Skeletal muscle satellite cell (primary cell): ENCODE measurements around the gene TMPRSS11F.

ENCODE experiments used
- H3K27me3 ChIP-seq: 2 replicates; pipeline ENCODE4 v1.7.0; 2013; ENCODE audit warnings: low read length; ENCODE audit not compliant: control insufficient read depth, insufficient read depth
- H3K36me3 ChIP-seq: 2 replicates; pipeline ENCODE4 v1.7.0; 2013; ENCODE audit warnings: mild to moderate bottlenecking, control low read depth, low read length; ENCODE audit not compliant: insufficient read depth
- H3K4me1 ChIP-seq: 2 replicates; pipeline ENCODE4 v1.7.0; 2013; ENCODE audit warnings: low read length; ENCODE audit not compliant: control insufficient read depth, insufficient read depth
- H3K4me2 ChIP-seq: 2 replicates; pipeline ENCODE4 v1.7.0; 2013; ENCODE audit warnings: mild to moderate bottlenecking, low read length
- H3K4me3 ChIP-seq: 2 replicates; pipeline ENCODE4 v1.7.0; 2013; ENCODE audit warnings: low read length
- H3K9ac ChIP-seq: 2 replicates; pipeline ENCODE4 v1.7.0; 2013; ENCODE audit warnings: mild to moderate bottlenecking, low read depth, low read length, moderate library complexity
- H3K9me3 ChIP-seq: replicated peaks from 2 replicates; pipeline ENCODE4 v1.7.0; 2013; ENCODE audit warnings: mild to moderate bottlenecking, control low read depth, low read length

Gene TMPRSS11F

DNA sequence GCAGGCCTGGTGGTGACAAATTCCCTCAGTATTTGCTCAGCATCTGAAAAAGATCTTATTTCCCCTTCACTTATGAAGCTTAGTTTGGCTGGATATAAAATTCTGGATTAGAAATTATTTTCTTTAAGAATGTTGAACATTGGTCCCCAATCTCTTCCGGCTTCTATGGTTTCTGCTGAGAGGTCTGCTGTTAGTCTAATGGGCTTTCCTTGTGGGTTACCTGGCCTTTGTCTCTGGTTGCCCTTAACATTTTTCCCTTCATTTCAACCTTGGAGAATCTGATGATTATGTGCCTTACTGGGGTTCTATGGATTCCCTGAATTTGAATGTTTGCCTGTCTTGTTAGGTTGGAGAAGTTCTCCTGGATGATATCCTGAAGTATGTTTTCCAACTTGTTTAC, 17.4 kb upstream of the TMPRSS11F start:
- Histone ChIP-seq H3K4me2 (no peak overlapping the region), H3K4me1 (no peaks in the 10 kb centered on the region), H3K36me3 (no peaks in the 10 kb centered on the region), H3K4me3 (no peak overlapping the region), H3K9me3 (no peaks in the 10 kb centered on the region), H3K9ac (no peak overlapping the region), H3K27me3 (no peaks in the 10 kb centered on the region)

DNA sequence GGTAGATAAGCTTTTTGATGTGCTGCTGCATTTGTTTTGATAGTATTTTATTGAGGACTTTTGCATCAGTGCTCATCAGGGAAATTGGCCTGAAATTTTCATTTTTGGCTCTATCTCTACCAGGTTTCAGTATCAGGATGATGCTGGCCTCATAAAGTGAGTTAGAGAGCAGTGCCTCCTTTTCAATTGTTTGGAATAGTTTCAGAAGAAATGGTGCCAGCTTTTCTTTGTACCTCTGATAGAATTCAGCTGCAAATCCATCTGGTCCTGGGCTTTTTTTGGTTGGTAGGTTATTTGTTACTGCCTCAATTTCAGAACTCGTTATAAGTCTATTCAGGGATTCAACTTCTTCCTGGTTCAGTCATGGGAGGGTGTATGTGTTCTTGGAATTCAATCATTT, 15.6 kb upstream of the TMPRSS11F start:
- H3K4me2 ChIP-seq, result no peak overlapping the region
- no peaks in the 10 kb centered on the region for H3K9me3 ChIP-seq
- H3K36me3 ChIP-seq, result no peaks in the 10 kb centered on the region
- H3K4me1 ChIP-seq, result no peaks in the 10 kb centered on the region
- no peaks in the 10 kb centered on the region for H3K27me3 ChIP-seq
- H3K9ac ChIP-seq, result no peak overlapping the region
- no peak overlapping the region for H3K4me3 ChIP-seq

DNA sequence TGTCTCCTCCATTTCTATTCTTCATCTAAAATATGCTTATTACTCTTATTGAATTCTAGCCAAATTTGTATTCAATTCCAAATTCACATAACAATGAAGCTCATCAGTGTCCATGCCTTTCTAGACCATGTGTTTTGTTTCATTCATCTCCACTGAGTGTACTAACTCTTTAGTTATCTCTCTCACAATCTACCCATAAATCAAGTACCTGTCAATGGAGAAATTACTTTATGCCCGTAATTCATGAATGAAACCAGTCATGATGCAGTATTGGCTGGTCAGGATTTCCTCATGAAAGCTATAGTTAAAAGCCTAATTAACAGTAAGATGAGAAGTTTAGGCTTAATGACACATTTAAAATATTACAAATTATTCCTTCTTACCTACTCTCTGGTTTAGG, 12.2 kb upstream of the TMPRSS11F start:
- Histone ChIP-seq H3K4me2 (no peak overlapping the region), H3K4me3 (no peak overlapping the region), H3K9ac (no peak overlapping the region), H3K4me1 (no peaks in the 10 kb centered on the region), H3K9me3 (no peaks in the 10 kb centered on the region), H3K36me3 (no peaks in the 10 kb centered on the region), H3K27me3 (no peaks in the 10 kb centered on the region)

DNA sequence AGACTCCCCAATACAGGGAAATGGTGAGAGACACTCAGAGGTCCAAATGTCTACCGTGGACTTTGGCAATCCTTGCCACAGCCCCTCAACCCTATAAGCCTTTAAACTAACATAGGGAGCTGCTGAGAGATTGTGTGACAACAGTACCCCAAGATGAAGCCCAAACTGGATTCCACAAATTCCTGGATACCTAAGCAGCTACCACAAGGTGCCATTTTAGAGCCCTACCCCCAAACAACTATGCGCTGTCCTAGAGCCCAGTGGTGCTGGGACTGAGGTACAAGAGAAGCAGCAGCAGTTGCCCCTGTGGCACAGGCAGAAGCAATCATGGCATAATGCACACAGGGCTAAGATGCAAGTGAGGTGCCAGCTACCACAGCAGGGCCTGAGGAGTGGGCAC, 2.7 kb upstream of the TMPRSS11F start:
- H3K4me3 ChIP-seq, result no peak overlapping the region
- no peak overlapping the region for H3K9ac ChIP-seq
- no peaks in the 10 kb centered on the region for H3K9me3 ChIP-seq
- H3K27me3 ChIP-seq, result no peaks in the 10 kb centered on the region
- H3K4me2 ChIP-seq, result no peak overlapping the region
- no peaks in the 10 kb centered on the region for H3K36me3 ChIP-seq
- no peaks in the 10 kb centered on the region for H3K4me1 ChIP-seq

DNA sequence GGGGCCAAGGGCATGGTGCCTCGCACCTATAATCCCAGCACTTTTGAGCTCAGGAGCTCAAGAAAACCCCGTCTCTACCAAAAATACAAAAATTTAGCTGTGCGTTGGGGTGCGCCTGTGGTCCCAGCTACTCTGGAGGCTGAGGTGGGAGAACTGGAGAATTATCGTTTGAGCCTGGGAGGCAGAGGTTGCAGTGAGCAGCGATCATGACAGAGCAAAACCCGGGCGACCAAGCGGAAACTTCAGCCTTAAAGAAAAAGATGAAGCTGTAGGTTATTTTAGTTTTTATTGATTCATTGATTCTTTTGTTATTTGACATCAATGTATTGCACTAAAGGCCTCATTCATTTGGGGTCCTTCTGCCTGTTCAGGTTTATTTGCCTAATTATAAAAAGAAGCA, 5.4 kb downstream of the TMPRSS11F start:
- Histone ChIP-seq H3K9ac (no peak overlapping the region), H3K36me3 (no peaks in the 10 kb centered on the region), H3K4me2 (no peak overlapping the region), H3K4me3 (no peak overlapping the region), H3K4me1 (no peaks in the 10 kb centered on the region), H3K27me3 (no peaks in the 10 kb centered on the region), H3K9me3 (no peaks in the 10 kb centered on the region)

DNA sequence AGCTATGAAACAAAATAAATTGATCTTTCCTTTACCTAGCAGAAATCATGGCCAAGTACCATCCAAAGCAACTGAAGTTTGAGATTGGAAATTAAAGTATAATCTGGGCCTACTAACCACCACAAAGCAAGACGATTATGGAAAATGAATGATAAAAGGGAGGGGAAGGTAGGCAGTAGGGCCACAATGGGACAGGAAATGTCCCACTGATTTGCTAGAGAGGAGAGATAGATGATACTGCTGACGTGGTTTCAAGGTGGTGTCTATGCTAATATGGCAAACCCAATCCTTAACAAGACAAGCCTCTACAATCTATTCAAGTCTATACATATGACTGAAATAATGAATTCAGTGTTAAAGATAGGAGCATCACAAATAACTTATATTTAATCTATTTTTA, 6.1 kb downstream of the TMPRSS11F start:
- Histone ChIP-seq H3K9ac (no peak overlapping the region), H3K9me3 (no peaks in the 10 kb centered on the region), H3K27me3 (no peaks in the 10 kb centered on the region), H3K4me1 (no peaks in the 10 kb centered on the region), H3K4me2 (no peak overlapping the region), H3K4me3 (no peak overlapping the region), H3K36me3 (no peaks in the 10 kb centered on the region)

DNA sequence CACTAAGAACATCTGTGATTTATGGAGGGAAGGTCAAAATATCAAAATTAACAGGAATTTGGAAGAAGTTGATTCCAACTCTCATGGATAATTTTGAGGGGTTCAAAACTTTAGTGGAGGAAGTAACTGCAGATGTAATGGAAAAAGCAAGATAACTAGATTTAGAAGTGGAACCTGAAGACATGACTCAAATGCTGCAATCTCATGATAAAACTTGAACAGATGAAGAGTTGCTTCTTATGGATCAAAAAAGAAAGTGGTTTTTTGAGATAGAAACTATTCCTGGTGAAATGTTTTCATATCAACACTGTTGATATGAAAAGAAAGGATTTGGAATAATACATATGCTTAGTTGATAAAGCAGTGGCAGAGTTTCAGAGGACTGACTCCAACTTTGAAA, 9.7 kb downstream of the TMPRSS11F start:
- H3K4me3 ChIP-seq, result no peak overlapping the region
- no peaks in the 10 kb centered on the region for H3K9me3 ChIP-seq

DNA sequence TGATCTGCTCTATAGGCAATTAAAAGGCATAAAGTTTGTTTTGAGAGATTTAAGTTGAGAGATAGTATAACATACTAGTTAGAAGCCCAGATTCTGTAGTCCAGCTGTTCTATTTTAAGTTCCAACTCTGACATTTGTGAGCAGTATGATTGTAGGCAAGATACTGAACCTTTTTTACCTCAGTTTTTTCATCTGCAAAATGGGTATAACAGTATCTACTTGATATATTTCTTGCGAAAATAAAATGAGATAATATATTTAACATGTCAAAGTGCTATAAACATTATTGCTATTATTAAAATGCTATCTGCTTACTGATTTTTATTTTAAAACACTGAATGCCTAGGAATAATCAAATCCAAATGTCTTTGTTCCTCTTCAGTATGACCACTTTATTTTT, 19.2 kb downstream of the TMPRSS11F start:
- Histone ChIP-seq H3K4me3 (no peak overlapping the region), H3K4me2 (no peak overlapping the region), H3K4me1 (no peaks in the 10 kb centered on the region), H3K27me3 (no peaks in the 10 kb centered on the region), H3K9me3 (no peaks in the 10 kb centered on the region), H3K9ac (no peak overlapping the region), H3K36me3 (no peaks in the 10 kb centered on the region)

More for the DNA sequence above, 9.7 kb downstream of the TMPRSS11F start:
- no peak overlapping the region for H3K4me2 ChIP-seq
- no peaks in the 10 kb centered on the region for H3K36me3 ChIP-seq
- no peaks in the 10 kb centered on the region for H3K27me3 ChIP-seq
- H3K4me1 ChIP-seq, result no peaks in the 10 kb centered on the region
- no peak overlapping the region for H3K9ac ChIP-seq

DNA sequence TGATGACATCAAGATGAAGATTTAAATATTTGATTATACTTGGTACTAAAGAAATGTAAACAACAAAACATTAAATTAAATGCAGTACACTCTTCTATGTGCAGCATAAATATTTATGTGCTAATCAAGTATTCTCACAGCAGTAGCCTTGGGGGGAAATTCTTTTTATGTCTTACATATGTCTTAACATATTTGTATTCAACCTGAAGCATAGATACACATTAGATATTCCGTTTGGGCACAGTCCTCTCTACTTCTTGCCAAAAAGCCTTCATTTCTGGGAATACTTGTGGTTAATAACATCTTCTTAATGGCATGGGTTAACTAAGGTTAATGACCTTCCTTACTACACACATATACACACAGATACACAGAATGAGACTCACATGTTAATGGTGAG, 19.8 kb downstream of the TMPRSS11F start:
- no peak overlapping the region for H3K4me3 ChIP-seq
- H3K4me1 ChIP-seq, result no peaks in the 10 kb centered on the region

DNA sequence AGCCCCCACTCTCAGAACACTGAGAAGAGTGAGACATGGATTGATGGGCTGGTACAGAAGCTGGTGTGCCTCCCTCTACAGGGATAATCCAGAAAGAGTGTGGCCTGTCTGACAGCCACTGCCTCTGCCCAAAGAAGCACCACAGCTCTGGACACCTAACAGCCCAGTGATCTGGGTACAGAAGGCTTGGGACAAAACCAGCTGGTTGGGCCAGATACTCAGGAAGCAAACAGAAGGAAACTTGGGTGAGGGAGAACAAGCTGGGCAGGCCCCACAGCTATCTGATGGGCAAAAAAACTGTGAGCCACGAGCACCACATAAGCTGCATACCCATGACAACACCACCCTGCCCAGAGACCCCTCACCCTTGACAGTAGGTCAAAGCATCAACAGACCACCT, 46.9 kb downstream of the TMPRSS11F start:
- Histone ChIP-seq H3K9ac (no peak overlapping the region), H3K4me1 (no peaks in the 10 kb centered on the region), H3K9me3 (no peaks in the 10 kb centered on the region), H3K27me3 (no peaks in the 10 kb centered on the region), H3K4me3 (no peak overlapping the region), H3K4me2 (no peak overlapping the region), H3K36me3 (no peaks in the 10 kb centered on the region)

More for the DNA sequence above, 19.8 kb downstream of the TMPRSS11F start:
- no peak overlapping the region for H3K4me2 ChIP-seq
- no peaks in the 10 kb centered on the region for H3K27me3 ChIP-seq
- no peaks in the 10 kb centered on the region for H3K36me3 ChIP-seq
- no peak overlapping the region for H3K9ac ChIP-seq
- H3K9me3 ChIP-seq, result no peaks in the 10 kb centered on the region

DNA sequence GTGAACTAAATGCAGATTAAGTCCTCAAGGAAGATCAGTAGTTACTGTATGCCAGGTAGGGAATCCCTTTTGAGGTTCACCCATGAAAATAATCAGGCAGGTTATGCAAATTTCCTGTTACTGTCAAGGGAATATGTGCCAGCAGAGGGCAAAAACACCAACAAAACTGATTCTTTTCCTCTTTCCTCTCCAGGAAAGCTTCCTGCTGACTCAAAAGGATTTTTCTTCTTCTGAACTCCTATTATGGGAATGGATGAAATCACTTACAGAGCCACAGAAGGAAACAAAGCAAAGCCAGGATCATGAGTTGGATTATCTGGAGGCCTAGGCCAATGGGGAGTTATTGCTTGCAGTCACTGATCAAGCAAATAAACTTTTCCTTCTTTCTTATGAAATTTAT, 49.7 kb downstream of the TMPRSS11F start:
- Histone ChIP-seq H3K9ac (no peak overlapping the region), H3K4me2 (no peak overlapping the region), H3K9me3 (no peaks in the 10 kb centered on the region), H3K4me3 (no peak overlapping the region), H3K4me1 (no peaks in the 10 kb centered on the region), H3K27me3 (no peaks in the 10 kb centered on the region), H3K36me3 (no peaks in the 10 kb centered on the region)

DNA sequence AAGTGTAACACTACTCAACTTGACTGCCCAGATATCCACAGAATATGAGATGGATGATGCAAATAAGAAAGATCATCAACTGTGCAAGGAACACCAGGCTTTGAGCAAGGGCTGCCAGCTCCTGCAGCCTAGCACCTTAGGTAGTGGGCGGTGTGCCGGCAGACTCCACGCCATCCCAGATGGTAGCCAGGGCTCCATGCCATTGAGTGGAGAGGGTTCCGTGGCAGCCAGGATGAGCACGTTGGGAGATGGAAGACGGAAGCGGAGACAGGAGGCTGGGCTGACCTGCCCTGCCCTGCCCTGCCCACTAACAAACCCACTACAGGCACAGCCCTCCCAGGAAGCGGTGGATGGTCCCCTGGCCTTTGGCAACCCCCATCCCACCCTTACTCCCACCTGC, 51.9 kb downstream of the TMPRSS11F start:
- H3K9ac ChIP-seq, result no peak overlapping the region
- no peaks in the 10 kb centered on the region for H3K9me3 ChIP-seq
- no peak overlapping the region for H3K4me3 ChIP-seq
- H3K27me3 ChIP-seq, result no peaks in the 10 kb centered on the region
- H3K4me2 ChIP-seq, result no peak overlapping the region
- no peaks in the 10 kb centered on the region for H3K36me3 ChIP-seq
- no peaks in the 10 kb centered on the region for H3K4me1 ChIP-seq
